OCI-M2 (cell line): ENCODE measurements around the gene FAM114A1.

Experiments
- DNase-seq: peaks from one replicate; lab custom pipeline; 2025; ENCODE audit not compliant: unreplicated experiment; lab: John Stamatoyannopoulos, UW

FAM114A1 gene

DNA sequence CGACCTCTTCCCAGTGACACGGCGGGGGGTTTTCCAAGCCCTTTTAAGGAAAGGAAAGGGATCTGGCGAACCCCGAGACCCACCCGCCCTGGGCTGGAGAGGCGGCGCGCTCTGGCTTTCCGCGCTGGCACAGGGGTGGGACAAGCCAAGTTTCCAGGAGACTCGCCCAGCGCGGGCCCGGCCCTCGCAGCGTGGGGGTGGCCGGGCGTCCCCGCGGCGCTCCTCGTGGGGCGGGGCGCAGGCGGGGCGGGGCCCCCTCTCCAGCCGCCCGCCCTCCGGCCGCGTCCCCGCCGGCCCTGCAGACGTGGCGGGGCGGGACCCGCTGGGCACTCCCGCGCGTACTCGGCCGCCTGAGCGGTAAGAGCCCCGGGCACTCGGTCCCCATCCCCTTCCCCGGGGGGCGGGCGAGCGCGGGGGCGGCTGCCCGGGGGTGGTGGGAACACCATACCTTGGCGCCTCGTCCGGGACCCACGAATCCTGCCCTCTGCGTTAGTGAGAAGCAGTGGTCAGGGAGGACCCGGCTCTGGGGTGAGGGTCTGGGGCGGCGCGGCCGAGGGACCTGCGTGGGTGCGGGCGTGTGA is at the start of gene FAM114A1:
TSS of gene FAM114A1 (plus strand) at position 329 of the 581 bp plus-strand sequence. CDS start 10,273 bp downstream, outside the sequence.
- no peak for DNase-seq

- no peak for DNase-seq
Observed at GRCh38 chr4:38818441-38818976, 49.1 kb upstream of the FAM114A1 start.

DNA sequence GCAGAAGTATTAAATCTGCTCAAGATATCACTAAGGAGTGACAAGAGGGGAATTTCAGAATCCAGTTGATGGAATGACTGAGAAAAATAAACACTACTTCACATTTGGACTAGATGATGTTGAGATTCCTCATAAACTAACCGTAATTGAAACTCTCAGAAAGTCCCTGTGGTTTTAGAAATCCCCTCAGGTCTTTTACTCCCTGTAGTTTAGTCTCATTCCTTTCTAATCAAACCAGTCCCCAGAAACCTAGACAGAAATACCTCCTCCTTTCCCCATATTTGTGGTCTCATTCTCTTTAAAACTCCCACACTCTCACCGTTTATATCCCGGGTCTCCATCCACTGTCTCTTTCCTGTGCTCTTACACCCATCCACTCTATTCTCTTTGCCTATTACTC is 48.0 kb upstream of the FAM114A1 start:
- no peak for DNase-seq

DNA sequence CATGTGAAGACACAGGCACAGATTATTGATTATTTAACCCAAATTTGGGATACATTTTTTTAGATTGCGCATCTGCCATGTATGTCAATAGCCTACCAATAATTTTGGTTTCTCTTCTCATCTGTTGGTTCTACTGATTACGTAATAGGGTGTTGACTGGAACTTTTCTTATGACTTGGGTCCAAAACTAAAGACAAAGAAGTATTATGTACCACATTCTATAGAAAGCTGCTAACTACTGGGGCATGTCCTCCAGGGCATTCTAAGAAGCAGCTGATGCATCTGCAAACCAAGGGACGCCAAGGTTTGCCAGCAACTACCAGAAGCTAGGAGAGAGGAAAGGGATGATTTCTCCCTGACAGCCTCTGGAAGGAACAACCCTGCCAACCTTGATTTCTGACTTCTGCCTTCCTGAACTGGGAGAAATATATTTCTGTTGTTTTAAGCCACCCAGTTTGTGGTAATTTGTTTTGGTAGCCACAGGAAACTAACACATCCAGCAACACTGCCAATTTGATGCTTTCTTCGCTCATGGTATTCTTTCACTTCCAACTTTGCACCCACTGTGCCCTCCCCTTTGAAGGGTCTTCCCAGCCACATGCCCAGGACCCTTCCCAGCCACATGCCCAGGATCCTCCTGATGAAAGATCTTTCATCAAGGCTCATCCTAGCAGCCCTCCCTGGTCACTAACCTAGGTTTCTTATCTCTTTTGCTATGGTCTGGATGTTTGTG is 47.1 kb upstream of the FAM114A1 start:
- DNase-seq = no peak

DNA sequence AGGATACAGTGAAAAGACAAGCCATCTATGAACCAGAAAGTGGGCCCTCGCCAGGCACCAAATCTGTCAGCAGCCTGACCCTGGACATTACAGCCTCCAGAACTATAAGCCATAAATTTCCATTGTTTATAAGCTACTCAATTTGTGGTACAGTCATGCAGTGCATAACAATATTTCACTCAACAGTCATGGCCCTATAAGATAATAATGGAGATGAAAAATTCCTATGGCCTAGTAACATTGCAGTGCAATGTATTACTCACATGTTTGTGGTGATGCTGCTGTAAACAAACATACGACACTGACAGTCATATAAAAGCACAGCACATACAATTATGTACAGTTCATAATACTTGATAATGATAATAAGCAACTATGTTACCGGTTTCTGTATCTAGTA is 45.9 kb upstream of the FAM114A1 start:
- no peak for DNase-seq

- no peak for DNase-seq
Observed at GRCh38 chr4:38822748-38823303, 44.8 kb upstream of the FAM114A1 start.

DNA sequence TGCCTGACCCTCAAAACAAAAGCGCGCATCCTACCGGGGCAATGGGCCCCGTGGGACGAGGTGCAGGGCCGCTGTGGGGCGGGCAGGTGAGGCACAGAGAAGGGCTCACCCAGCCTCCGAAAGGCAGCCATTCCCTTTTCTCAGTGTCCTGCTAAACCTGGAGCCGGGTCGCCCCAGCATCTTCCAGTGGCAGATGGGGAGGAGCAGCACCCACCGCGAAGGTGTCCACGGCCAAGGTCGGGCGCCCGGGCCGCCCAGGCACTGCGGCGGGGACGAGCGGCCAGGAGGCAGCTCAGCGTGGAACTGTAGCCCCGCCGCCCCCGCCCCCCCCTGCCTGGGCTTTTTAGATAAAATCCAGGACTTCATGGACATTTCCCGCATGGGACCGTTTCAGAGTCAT is 43.8 kb upstream of the FAM114A1 start:
- DNase-seq = no peak

DNA sequence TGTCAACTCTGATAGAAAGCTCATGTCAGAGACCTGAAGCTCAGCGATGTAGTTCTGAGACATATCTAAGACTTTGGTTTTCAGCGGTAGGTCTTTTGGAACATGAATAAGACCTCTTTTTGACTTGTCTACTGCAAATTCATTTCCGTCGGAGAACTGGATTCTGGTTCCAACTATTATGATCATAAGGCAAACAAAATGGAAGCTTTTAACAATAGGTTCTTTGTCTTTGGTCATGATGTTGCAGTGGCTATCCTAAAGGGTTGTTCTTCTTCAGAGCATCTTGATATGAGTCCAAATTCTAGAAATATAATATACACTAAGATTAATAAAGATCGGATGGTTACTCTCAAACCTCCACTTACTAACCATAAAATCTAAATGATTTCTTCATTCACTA is 38.4 kb upstream of the FAM114A1 start:
- no peak for DNase-seq

- DNase-seq = no peak
Observed at GRCh38 chr4:38831653-38832052, 36.0 kb upstream of the FAM114A1 start.

- DNase-seq = no peak
Observed at GRCh38 chr4:38832206-38832605, 35.4 kb upstream of the FAM114A1 start.

DNA sequence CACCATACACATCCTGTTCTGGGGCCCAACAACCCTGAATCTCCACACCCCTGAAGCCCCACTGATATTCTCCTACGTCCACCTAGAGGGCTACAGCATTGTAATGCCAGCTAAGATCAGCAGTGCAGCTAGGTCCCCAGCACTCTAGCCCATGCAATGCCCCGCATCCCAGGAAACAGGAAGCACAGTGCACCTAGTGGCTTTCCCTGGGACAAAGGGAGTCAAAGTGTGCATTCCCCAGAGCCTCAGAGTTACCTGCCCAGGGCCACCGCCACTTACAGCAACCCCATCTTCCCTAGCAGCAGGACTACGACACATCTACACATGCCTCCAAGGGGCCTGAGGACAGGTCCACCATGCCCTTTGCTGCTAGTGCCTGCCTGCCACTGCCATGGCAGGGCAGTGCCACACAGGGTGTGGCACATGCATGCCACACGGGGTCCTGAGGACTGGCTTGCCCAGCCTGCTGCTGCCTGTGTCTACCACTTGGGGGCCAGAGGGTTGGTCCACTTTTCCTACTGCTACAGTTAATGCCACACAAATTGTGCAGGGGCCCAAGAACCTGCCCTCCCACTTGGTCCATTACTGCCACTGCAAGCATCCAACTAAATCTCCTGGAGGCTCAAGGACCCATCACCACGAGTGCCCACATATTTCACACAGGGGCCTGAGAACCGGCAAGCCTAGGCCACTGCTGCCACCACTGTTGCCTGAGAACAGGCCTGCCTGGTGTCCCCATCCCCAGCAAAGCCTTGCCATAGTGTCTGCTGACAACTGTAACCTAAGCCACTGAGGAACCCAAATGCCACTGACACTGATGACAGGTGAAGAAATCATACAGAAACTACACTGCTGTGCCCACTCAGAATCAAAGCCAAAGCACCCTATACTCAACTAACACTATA is 34.7 kb upstream of the FAM114A1 start:
- no peak for DNase-seq

DNA sequence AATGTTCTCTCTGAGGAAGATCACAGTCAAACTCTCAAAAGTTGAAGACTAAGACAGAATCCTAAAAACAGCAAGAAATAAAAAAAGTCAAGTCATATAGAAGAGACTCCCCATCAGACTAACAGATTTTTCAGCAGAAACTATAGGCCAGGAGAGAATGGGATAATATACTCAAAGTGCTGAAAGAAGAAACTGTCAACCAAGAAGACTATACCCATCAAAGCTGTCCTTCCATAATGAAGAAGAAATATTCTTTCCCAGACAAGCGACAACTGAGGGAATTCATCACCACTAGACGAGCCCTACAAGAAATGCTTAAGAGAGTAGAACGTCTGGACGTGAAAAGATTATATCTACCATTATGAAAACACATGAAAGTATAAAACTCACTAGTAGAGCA is 33.0 kb upstream of the FAM114A1 start:
- no peak for DNase-seq

- no peak for DNase-seq
Observed at GRCh38 chr4:38837334-38837733, 30.3 kb upstream of the FAM114A1 start.

GRCh38 chr4:38837849-38838248 is 29.8 kb upstream of the FAM114A1 start:
- no peak for DNase-seq

DNA sequence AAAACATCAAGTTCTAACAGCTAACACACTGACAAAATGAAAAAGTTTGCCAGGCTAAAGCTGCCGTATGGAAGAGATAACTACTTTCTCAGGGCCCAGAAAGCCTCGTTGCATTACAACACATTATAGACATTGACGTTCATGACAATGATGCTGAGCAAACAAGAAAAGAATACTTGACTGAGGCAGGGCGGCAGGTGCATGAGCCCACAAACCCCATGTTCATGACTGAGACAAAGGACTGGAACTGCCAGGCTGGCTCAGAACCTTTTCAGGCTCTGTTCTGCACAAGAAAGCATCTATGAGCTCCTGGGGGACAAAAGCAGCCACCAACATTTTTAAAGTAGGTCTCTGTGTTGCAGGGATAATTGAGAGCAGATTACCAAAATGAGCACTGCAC is 24.6 kb upstream of the FAM114A1 start:
- DNase-seq = no peak

DNA sequence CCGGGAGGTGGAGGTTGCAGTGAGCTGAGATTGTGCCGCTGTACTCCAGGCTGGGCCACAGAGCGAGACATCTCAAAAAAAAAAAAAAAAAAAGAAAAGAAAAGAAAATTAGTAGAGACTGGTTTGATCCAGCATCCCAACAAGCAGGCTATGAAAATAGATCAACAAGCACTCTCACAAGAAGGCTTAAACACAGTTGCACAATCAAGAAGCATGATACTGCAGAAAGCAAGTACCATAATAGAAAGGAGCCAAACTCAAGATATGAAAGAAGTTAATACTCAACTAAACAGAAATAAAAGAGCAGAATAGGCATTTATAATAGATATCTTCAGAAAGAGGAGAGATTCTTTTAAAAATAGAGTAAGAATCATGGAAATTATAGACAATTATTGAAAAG is 21.6 kb upstream of the FAM114A1 start:
- no peak for DNase-seq

- DNase-seq = no peak
Observed at GRCh38 chr4:38855466-38855865, 12.1 kb upstream of the FAM114A1 start.

- no peak for DNase-seq
Observed at GRCh38 chr4:38856046-38856445, 11.6 kb upstream of the FAM114A1 start.

DNA sequence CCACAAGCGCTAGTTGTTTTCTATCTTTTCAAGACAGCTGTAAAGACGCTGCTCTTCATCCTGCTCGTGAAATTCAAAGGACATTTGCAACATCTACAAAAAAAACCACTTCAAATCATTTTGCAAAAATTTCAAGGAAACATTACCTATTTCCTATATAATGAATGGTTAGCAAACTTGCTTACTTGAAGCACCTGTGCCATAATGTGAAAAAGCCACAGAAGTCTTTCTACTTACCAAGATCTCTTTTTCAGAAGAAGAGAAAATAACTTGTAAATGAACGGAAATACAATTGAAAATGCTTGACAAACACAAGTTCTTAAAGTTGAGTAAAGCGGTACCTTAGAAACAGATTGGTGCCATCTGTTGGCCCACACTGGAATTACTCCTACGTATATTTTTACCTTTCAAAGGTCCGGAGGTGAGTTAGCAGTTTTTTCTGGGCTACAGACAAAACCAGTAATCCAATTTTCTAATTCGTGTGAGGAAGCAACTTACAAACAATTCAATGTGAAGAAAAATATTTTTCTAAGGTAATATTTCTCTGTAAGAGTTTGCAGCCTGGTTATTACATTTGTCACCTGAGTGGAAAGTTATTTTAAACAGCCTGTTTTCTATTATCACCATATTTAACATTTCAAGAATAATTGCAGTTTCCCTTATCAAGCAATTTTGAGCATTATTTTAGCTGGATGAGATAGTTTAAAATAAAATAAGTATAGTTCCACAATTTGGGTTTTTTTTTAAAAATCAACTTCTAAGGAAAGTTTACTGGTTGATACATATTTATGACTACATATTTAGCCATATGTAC is 10.9 kb upstream of the FAM114A1 start, which contains the start of gene TLR6:
TSS of gene TLR6 (minus strand) at position 294 of the 814 bp plus-strand sequence. CDS start 27,344 bp downstream, outside the sequence.
- peak; percentile 8 for DNase-seq

- no peak for DNase-seq
Observed at GRCh38 chr4:38857354-38858096, 10.1 kb upstream of the FAM114A1 start.
